Measurements from ENCODE around the gene INSYN2B. TPM values are rescaled to one million over a fixed set of nuclear protein-coding genes. Genes with fewer than 3 reads are reported as not detected.

INSYN2B gene
- total RNA-seq, 1 experiment from 2014 or later = 0.19 TPM

GRCh38 chr5:169862391-169862811, 117.9 kb downstream of the INSYN2B start:
- no peak overlapping the region for H3K4me3 Mint-ChIP-seq (ENCODE audit: unreplicated experiment)
- ChIA-PET CTCF (interaction anchor here (1.2 kb wide), 1 partner anchor 118 kb away, joined by 4 read pairs; the partner anchor contains the start of gene INSYN2B), POLR2A (no interaction called here)
- H3K4me1 Mint-ChIP-seq (ENCODE audit: insufficient read depth, unreplicated experiment) = no peaks in the 10 kb centered on the region
- H3K27me3 Mint-ChIP-seq (ENCODE audit: insufficient read depth, unreplicated experiment) = no peaks in the 10 kb centered on the region
- TF ChIP-seq CTCF (IDR thresholded peaks at IDR 0.05; ENCODE audit: unreplicated experiment) = no peak
- no peak overlapping the region for H3K27ac Mint-ChIP-seq (ENCODE audit: low read depth, unreplicated experiment)
- no peaks in the 10 kb centered on the region for H3K36me3 Mint-ChIP-seq (ENCODE audit: insufficient read depth, unreplicated experiment)
- no TSS peak for BruUV-seq (replicated peaks)
- DNase-seq (ENCODE audit: unreplicated experiment) = no peak
- intact Hi-C loops (cut with micrococcal nuclease) = no loop called here
- H3K9me3 Mint-ChIP-seq (ENCODE audit: unreplicated experiment) = no peaks in the 10 kb centered on the region

- intact Hi-C loops (cut with micrococcal nuclease) = no loop called here
- Mint-ChIP-seq H3K4me3 (ENCODE audit: unreplicated experiment) (no peak overlapping the region), H3K27me3 (ENCODE audit: insufficient read depth, unreplicated experiment) (no peaks in the 10 kb centered on the region), H3K27ac (ENCODE audit: low read depth, unreplicated experiment) (no peak overlapping the region), H3K9me3 (ENCODE audit: unreplicated experiment) (no peaks in the 10 kb centered on the region), H3K36me3 (ENCODE audit: insufficient read depth, unreplicated experiment) (no peaks in the 10 kb centered on the region), H3K4me1 (ENCODE audit: insufficient read depth, unreplicated experiment) (no peaks in the 10 kb centered on the region)
- no peak for TF ChIP-seq CTCF (IDR thresholded peaks at IDR 0.05; ENCODE audit: unreplicated experiment)
- BruUV-seq (replicated peaks) = no TSS peak
- CTCF ChIA-PET = interaction anchor here (1.2 kb wide), 1 partner anchor 118 kb away, joined by 4 read pairs; the partner anchor contains the start of gene INSYN2B
- no peak for DNase-seq (ENCODE audit: unreplicated experiment)
- POLR2A ChIA-PET = no interaction called here
Measured at GRCh38 chr5:169861934-169862333, 118.4 kb downstream of the INSYN2B start.

- Mint-ChIP-seq H3K36me3 (ENCODE audit: insufficient read depth, unreplicated experiment) (no peaks in the 10 kb centered on the region), H3K27ac (ENCODE audit: low read depth, unreplicated experiment) (no peak overlapping the region), H3K27me3 (ENCODE audit: insufficient read depth, unreplicated experiment) (no peaks in the 10 kb centered on the region), H3K4me1 (ENCODE audit: insufficient read depth, unreplicated experiment) (no peaks in the 10 kb centered on the region), H3K9me3 (ENCODE audit: unreplicated experiment) (no peaks in the 10 kb centered on the region), H3K4me3 (ENCODE audit: unreplicated experiment) (no peak overlapping the region)
- ChIA-PET CTCF (interaction anchor here (1.2 kb wide), 1 partner anchor 119 kb away, joined by 4 read pairs; the partner anchor contains the start of gene INSYN2B), POLR2A (no interaction called here)
- BruUV-seq (replicated peaks) = no TSS peak
- no peak for TF ChIP-seq CTCF (IDR thresholded peaks at IDR 0.05; ENCODE audit: unreplicated experiment)
- DNase-seq (ENCODE audit: unreplicated experiment) = no peak
- intact Hi-C loops (cut with micrococcal nuclease) = no loop called here
Measured at GRCh38 chr5:169861433-169861832, 118.9 kb downstream of the INSYN2B start.

- ChIA-PET CTCF (interaction anchor here (0.6 to 1.1 kb wide), 2 partner anchors 17 to 932 kb away, joined by 3 read pairs; no protein-coding TSS in a partner anchor), POLR2A (no interaction called here)
- no peaks in the 10 kb centered on the region for H3K4me1 Mint-ChIP-seq (ENCODE audit: insufficient read depth, unreplicated experiment)
- H3K27ac Mint-ChIP-seq (ENCODE audit: low read depth, unreplicated experiment) = no peak overlapping the region
- H3K36me3 Mint-ChIP-seq (ENCODE audit: insufficient read depth, unreplicated experiment) = no peaks in the 10 kb centered on the region
- TF ChIP-seq CTCF (IDR thresholded peaks at IDR 0.05; ENCODE audit: unreplicated experiment) = no peak
- no TSS peak for BruUV-seq (replicated peaks)
- H3K9me3 Mint-ChIP-seq (ENCODE audit: unreplicated experiment) = no peaks in the 10 kb centered on the region
- DNase-seq (ENCODE audit: unreplicated experiment) = no peak
- intact Hi-C loops (cut with micrococcal nuclease) = no loop called here
- no peaks in the 10 kb centered on the region for H3K27me3 Mint-ChIP-seq (ENCODE audit: insufficient read depth, unreplicated experiment)
- no peak overlapping the region for H3K4me3 Mint-ChIP-seq (ENCODE audit: unreplicated experiment)
Measured at GRCh38 chr5:169860585-169860984, 119.7 kb downstream of the INSYN2B start.

All from MCF 10A (cell line).